Activated CD4-positive, alpha-beta T cell treated with anti-CD3 and anti-CD28 coated beads for 24 hours (primary cell): ENCODE data around the gene BMPER.
A peak's percentile ranks its signal among the peaks of the same experiment; 100 is the strongest.

ENCODE experiments used
- DNase-seq, 2 donors: peaks; one replicate each; pipeline ENCODE4 v3.0.0-alpha.2; 2020; ENCODE audit warnings: low read depth in 2 of 2

The BMPER gene

GRCh38 chr7:33922820-33923219 is 17.5 kb downstream of the BMPER start:
- no peak for DNase-seq

- no peak for DNase-seq
Observed at GRCh38 chr7:33923440-33924229, 18.3 kb downstream of the BMPER start.

DNA sequence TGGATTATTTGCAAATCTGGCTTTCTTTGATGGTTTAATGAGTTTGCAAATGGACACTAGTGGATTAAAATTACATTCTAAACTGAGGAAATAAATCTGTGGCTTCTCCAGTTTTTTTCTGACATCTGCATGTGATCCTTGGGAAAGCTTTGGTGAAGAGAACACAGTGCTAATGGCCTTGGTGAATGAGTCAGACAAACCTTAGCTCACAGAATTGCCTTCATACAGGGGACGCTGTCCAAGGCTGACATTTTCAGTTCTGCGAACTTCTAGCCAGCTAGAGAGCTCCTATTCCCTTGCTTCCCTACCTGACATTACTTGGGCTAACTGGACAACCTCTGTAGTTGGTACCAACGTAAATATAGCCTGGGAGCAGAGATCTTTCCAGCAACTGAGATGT is 21.2 kb downstream of the BMPER start:
- no peak for DNase-seq

GRCh38 chr7:33928986-33929385 is 23.6 kb downstream of the BMPER start:
- DNase-seq, result no peak

GRCh38 chr7:33932221-33932620 is 26.9 kb downstream of the BMPER start:
- DNase-seq, result no peak

- peak; percentile 43 to 53 for DNase-seq
Observed at GRCh38 chr7:33932832-33933468, 27.6 kb downstream of the BMPER start.

GRCh38 chr7:33933611-33934281 is 28.4 kb downstream of the BMPER start:
- DNase-seq, result no peak

DNA sequence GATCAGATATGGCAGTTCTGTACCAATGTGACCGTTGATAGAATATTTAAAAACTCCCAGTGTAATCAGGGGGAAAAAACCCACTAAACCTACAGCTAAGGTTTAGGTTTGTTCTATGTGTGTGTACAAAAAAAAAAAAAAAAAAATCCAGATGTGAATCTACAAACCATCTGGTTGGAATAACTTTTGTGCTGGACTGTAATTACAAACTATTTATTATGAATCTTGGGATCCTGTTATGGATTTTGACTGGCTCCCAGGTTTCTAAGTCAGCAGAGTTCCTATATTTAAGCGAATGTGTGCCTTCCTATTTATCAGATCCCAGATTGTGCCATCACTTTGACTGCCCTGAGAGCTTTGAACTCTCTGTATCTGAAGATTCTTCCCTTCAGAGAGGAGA is 29.1 kb downstream of the BMPER start:
- DNase-seq, result no peak

- DNase-seq, result no peak
Observed at GRCh38 chr7:33936503-33936902, 31.2 kb downstream of the BMPER start.

- no peak for DNase-seq
Observed at GRCh38 chr7:33937871-33938270, 32.5 kb downstream of the BMPER start.

- DNase-seq, result no peak
Observed at GRCh38 chr7:33939121-33939520, 33.8 kb downstream of the BMPER start.

GRCh38 chr7:33940503-33940902 is 35.2 kb downstream of the BMPER start:
- DNase-seq, result no peak

DNA sequence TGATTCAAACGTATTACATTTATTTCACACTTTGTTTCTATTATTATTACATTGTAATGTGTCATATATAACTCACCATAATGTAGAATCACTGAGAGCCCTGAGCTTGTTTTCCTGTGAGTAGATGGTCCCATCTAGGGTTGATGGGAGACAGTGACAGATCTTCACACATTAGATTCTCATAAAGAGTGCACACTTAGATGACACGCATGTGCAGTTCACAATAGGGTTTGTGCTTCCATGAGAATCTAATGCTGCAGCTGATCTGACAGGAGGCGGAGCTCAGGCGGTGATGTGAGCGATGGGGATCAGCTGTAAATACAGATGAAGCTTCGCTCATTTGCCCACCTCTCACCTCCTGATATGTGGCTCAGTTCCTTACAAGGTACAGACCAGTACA is 36.1 kb downstream of the BMPER start:
- DNase-seq, result no peak

DNA sequence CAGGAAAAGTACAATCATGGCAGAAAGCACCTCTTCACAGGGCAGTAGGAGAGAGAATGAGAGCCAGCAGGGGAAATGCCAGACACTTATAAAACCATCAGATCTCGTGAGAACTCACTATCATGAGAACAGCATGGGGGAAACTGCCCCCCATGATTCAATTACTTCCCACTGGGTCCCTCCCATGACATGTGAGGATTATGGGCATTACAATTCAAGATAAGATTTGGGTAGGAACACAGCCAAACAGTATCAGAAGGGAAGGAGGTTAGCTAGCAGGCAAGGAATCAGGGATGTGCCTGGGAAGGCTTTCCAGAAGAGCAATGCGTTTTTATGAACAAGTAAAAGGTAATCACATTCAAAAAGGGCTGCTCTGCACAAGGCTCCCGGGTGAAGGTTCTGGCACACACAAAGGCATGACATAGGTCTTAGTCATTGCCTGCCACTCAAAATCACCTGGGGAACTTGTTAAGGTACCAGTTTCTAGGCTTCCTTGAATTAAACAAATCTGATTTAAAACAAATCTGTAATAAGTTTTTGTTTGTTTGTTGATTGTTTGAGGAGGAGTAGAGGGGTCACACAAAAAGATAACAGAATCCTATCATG is 40.9 kb downstream of the BMPER start:
- DNase-seq, result no peak

DNA sequence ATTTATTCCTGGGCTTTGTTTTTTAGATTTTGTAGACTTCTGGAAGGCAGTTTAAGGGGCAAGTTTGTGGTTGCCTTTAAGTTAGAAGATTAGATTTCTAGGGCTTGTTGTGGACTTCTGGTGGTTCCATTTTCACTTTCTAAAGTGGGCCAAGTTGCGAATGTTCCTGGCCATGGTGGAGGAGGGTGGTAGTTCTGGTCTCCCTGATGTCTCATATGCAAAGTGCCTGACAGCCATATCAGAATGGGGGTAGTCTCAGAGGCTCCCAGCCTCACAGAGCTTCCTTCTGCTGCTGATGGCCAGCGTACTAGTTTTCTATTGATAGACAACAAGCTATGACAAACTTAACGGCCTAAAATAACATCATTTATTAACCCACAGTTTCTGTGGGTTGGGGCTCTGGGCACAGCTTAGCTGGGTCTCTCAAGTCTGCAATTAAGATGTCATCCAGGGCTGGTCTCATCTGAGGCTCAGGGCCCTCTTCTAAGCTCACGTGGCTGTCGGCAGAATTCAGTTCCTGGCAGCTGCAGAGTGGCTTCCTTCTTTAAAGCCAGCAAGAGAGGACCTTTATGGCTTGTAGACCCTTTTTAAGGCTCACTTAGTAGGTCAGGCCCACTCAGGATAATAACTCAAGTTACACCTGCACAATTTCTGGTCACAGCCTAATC is 44.8 kb downstream of the BMPER start:
- no peak for DNase-seq

GRCh38 chr7:33952824-33953223 is 47.5 kb downstream of the BMPER start:
- DNase-seq, result no peak

DNA sequence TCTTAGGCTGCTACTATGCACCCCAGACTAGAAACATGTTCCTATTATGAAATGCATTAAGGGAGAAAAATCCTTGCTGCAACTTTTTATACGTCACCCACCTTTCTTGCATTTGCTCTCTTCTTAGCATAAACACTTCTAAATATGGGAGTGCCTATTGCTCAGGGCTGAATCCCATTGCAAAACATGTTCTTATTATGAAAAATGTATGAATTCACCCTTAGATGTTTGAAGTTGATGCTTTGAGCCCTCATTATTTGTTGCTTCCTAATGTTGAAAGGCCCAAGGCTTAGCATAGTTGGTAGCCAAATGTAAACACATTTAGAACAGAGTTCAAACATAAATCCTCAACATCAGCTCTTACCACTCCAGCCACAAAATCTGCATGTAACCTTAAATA is 52.8 kb downstream of the BMPER start:
- no peak for DNase-seq

DNA sequence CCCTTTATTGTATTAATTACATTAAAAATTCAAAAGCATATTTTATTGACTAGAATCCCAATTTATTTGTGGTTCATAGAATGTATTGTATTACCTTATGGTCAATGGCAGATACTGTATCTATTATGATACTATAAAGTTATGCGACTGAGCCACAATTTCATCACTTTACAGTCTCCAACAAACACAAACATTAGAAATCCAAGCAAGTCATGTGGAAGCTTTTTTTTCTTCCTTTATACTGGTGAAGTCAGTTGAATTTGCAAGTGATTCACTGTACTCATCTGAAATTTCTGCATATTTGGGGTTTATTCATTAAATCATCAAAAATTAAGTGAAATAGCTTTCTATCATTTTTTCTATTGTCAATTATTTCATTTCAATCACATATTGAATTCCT is 54.3 kb downstream of the BMPER start:
- no peak for DNase-seq

GRCh38 chr7:33961948-33962347 is 56.6 kb downstream of the BMPER start:
- DNase-seq, result no peak

- DNase-seq, result no peak
Observed at GRCh38 chr7:33964417-33965182, 59.3 kb downstream of the BMPER start.

DNA sequence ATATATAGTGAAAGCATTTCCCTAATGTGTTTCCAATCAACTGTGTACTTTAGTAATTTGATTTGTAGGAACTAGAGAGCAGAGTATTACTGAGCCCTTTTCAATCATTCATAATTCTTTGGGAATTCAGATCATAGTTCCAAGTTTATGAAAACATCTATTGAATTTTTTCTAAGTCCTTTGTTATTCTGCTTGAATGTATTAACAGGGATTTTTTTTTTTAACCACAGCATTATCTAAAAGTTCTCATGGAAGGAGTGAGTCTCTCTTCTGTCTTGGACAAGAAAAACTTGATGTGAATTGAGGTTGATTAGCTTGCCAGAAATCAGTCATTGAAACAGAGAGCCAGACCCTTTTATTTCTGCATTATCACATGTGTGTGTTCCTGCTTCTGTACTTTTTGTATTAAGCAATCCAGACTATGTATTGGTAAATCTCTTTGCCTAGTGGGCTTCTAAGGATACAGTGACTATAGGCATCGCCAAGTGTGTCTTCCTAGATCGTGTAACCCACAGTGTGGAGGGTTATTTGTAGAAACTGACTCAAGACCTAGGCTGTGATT is 59.9 kb downstream of the BMPER start:
- DNase-seq, result no peak
